ENCODE measurements around the gene EP400.
"Not testable (repeated sequence)": the region's sequence is repeated elsewhere in the genome, so short reads cannot be mapped to it uniquely, and the experiment has no call there.

- TF ChIP-seq CTCF (optimal IDR thresholded peaks at IDR 0.05 in 1 of 3, IDR thresholded peaks at IDR 0.05 in 1 of 3, conservative IDR thresholded peaks at IDR 0.05 in 1 of 3; ENCODE audit: extremely low read depth in 1 of 3, insufficient read depth in 2 of 3, low read length in 3 of 3); EZH2 (IDR thresholded peaks at IDR 0.05; ENCODE audit: low read length): not testable (repeated sequence)
These were observed 11.0 kb downstream of the EP400 start for GRCh38 chr12:131960590-131961325.
